Measurements from ENCODE around the gene UQCRC2.

DNA sequence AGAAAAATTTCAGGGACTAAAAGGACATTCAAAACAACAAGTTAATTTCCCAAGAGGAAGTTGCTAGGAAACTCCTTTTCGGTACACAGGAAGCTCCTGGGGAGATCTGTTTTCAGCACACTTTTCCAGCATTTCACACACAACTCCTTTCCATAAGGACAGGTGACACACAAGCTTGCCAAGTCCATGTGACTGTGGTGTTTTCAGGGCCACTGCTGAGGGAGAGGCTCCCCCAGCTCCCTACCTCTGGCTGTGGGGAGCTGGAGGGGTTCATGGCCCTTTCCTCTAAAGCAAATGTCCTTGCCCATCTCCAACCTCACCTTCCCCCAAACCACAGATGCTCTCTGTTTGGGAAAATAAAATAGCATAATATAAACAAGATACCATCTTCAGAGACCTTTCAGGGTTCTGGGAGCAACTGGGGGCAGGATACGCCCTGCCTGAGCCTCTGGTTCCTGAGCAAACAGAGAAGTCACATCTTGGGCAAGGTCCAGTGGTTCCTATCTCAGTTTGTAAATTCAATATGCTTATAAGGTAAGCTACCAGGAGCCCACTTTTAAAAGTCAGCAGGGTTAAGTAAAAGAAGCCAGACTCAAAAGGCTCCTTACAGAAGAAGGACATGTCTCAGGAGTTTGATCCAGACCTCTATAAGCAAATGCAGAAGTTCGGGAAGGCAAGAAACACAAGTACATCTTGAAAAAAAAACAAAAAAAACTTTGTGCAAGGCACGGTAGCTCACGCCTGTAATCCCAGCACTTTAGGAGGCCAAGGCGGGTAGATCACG, 44.7 kb downstream of the UQCRC2 start:
- TF ChIP-seq, protein P1, sequence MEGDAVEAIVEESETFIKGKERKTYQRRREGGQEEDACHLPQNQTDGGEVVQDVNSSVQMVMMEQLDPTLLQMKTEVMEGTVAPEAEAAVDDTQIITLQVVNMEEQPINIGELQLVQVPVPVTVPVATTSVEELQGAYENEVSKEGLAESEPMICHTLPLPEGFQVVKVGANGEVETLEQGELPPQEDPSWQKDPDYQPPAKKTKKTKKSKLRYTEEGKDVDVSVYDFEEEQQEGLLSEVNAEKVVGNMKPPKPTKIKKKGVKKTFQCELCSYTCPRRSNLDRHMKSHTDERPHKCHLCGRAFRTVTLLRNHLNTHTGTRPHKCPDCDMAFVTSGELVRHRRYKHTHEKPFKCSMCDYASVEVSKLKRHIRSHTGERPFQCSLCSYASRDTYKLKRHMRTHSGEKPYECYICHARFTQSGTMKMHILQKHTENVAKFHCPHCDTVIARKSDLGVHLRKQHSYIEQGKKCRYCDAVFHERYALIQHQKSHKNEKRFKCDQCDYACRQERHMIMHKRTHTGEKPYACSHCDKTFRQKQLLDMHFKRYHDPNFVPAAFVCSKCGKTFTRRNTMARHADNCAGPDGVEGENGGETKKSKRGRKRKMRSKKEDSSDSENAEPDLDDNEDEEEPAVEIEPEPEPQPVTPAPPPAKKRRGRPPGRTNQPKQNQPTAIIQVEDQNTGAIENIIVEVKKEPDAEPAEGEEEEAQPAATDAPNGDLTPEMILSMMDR (conservative IDR thresholded peaks at IDR 0.05; ENCODE audit: low read length): no peak
- no peak for TF ChIP-seq EZH2phosphoT487 (IDR thresholded peaks at IDR 0.05; ENCODE audit: borderline replicate concordance)

Measured in Loucy (cell line).